Activated T-cell treated with anti-CD3 and anti-CD28 coated beads, Interleukin-2, amount 50 U/mL, for 48 hours (primary cell): ENCODE measurements around the gene WDFY4.

Experiments used
- DNase-seq, 2 experiments: peaks; one replicate each; pipeline ENCODE4 v3.0.0-alpha.2; 2020

The WDFY4 gene

DNA sequence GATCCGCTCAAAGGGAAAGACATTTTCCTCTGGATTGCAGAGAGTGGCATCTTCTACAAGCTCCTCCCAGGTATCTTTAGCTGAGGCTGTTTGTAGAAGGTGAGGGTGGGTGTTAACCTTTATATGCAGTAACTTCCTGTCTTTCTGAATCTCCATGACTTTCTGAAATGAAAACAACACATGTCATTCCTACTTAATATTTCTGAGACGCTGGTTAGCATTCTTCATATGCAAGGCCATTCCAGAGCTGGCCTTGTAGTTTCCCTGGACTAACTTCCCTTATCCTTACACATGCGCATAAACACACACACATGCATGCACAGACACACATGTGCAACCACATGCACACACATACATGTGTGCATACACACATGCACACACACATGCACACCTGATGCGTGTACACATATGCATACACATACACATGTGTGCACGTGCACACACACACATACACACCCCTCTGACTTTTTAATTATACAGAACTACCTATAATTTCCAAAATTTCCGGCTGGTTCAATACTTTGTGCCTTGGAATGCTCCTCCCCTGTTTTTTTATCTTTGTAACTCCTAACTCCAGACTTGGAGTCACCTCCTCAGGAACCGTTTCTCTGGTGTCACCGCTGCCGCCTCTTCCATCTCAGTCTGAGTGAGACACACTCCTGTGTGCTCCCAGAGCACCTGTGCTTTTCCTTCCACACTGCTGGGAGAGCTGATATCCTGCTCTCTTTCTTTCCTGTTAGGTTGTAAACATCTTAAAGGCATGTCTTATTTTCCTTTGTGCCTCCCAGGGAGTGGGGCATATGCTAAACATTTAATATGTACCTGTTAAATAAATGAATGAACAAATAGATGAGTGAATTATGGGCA is 199.7 kb downstream of the WDFY4 start:
- no peak for DNase-seq

DNA sequence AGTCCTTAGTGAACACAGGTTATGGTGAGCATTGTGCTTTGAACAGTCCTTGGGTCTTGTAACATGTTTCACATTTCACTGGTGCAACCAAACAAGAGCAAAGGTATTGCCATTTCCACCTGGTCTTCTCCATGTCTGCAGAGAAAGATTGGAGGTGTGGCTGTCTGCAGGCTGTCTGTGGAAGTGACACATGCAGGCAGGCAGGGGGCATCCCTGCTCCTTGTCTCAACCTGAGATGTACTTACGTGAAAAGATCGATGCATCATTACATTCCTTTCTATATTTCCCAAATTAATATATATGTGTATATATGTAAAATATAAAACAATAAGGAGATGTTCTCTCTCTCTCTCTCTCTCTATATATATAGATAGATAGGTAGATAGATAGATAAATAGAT is 200.7 kb downstream of the WDFY4 start:
- DNase-seq: no peak

DNA sequence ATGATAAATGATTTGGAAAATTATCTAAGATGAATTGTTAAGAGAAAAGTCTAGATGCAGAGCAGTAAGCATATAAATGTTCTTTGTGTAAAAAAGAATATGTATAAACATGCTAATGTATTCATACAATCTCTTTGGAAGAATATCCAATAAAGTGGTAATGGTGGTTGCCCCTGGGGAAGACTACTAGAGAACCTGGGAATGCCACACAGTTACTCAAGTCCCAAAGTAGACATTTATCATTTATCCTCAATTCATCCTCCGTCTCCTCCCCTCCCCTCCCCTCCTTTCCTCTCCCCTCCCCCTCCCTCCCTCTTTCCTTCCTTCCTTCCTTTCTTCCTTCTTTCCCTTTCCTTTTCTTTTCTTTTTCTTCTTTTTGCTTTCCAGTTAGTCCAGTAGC is 203.3 kb downstream of the WDFY4 start:
- no peak for DNase-seq

DNA sequence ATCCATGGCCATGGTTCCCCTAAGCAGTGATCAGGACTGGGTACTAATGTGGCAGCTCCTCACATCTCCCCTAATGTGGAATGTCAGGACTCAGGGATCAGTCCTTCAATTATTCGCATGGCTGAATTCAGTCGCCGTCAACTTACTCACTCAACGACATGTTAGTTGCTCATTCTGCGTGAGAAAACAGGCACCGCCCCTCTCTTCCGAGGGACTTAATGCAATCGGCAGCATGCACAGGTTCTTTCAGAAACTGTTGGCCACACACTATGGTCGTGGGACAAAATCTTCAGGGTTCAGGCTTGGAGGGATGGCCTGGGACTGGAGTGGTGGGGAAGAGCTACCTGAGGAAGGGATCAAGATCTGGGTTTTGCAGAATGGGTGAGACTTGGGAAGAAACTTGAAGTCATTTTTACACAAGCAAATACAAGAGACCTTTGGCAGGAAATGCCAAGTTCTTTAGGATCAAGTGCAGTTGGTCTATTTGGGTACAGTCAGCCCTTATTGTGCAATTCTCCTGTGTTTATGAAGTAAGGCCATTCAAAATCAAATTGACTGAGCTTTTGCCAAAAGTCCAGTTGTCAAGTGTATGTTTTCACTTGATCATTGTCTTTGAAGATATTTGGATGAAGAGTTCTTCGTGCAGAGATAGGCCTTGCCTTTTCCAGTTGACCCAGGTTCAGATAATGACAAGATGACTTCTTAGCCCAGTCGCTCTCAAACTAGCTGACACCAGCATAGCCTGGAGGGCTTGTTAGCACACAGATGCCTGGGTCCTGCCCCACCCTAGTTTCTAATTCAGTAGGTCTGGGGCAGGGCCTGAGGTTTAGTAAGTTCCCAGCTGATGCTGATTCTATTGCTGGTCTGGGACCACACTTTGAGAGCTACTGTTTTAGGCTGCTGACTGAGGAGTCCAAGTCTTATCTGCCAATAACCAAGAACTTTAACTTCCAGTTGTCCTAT is 206.5 kb downstream of the WDFY4 start:
- DNase-seq: no peak

DNA sequence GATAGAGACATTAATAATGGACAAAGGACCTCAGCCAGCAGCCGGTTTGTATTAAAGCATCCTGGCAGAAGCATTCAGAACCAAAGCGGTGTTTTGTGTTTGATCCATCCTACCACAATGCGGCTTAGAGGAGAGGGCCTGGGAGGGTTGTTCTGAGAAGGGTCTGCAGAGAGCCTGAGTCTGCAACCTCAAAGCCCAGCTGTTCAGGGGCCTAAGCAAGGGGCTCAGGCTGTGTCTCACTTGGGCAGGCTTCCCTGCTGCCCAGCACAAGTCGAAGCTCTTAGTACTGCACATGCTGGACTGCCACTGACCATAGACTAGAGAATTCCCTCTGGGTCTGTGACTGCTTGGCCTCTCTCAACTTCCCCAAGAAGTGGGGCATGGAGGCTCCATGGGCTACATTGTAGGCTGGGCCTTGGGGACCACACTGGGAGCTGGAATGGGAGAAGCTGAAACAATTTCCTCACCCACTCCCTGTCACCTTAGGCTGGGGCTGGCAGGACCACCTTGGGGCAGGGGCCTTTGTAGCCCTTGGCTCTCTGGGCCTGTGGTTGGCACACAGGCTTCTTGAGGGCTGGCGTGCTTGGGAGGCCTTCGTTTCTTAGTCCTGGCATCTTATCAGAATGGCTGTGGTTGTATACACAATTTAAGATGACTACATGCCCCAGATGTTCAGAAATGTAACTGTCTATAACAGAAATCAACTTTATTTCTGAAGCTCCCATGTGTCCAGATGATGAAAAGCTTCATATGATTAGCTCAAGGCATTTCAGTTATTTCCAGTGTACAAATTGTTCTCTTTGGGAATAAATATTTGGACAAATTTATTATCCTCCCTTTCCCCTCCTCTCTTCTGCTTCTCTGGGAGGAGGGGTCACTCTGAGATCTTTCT is 210.5 kb downstream of the WDFY4 start:
- DNase-seq: no peak

DNA sequence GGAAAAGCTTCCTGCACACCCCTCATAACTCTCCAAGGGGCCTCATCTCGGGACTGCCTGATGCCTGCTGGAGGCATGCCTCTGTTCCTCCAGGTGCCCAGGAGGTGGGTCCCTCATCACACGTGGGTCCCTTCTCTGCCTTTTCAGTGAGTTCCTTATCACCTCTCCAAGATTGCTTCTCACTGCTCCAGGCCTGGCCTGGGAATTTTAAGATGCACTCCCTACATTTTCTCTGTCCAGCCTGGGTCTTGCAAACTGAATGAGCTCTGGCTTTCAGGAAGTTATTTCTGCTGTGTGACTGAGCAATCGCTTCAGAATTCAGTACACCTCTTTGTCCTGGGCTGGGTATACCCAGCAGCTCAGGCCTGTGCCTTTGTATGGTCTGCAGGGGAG is 211.1 kb downstream of the WDFY4 start:
- DNase-seq: no peak

DNA sequence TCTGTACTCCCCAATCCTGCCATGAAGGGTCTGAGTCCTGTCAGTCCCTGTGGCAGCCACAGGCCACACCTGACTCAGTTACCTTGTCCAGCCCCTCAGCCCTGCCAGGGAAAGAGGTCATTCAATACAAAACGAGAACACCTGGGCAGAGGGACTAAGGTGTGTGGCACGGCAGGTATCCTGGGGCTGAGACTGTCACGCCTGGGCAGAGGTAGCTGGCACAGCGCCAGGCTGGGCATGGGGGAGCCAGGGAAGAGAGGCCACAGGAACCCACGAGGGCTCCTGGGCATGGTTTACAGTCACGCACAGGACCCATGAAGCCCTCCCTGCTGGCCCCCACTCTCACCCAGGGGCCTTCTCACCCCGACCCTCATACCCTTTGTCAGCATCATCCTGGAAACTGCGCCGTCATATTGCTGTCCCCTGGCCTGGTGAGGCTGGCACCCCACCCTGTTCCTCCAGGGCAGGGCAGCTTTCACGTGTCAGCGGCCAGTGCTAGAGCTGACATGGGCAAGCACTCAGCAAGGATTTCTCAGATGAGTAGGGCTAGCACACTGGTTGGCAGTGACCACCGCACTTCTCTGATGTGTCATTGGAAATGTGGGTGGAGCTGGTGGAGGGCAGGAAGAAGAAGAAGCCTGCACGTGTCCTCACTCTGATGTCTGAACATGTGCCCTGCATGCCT is 212.2 kb downstream of the WDFY4 start:
- no peak for DNase-seq

DNA sequence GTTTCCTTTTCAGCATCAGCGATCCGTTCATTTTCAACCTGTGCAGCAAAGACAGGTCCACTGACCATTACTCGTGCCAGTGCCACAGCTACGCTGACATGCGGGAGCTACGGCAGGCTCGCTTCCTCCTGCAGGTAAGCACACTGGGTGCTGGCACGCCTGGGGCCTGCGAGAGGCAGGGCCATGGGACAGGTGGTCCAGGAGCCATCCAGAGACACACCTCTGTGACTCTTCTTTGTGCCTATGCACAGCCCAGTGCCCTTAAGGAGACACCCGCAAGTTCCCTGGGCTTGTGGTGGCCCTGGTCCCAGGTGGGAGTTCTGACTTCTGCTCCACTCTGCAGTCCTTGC is 212.7 kb downstream of the WDFY4 start:
- DNase-seq: no peak

DNA sequence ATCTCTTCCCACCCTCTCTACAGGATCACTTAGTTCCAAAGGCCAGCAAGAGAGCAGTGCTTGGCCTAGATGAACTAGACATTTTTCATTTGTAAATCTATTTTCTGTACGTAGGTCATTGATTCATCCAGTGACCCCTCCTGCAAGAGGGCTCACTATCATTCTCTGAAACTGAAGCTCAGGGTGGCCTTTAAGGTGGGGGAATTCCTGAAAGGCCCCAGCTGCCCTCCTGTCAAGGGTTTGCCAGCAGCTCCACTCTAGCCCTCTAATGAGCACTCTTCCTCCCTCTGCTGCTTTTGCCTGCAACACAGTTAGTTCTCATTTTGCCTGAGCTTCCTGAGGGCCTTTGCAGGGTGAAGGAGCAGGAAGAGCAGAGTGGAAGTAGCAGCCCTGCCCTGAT is 213.8 kb downstream of the WDFY4 start:
- no peak for DNase-seq

DNA sequence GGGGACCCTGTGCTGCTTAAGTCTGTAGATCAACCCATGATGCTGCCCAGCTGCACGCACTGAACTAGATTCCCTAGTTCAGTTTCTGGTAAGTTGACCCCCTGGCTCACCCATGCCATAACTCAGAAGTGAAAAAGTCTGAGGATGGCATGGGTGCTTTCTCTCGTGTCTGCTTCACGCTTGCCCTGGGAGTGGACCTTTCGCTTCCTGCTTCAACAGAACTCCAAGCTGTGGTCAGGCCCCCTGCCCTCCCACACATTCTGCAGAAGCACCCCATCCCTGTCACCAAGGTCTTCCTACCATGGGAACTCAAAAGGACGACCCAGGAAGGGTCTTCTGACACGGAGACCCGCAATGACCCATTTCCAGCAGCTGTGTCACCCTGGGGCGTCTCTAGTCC is 215.1 kb downstream of the WDFY4 start:
- no peak for DNase-seq

DNA sequence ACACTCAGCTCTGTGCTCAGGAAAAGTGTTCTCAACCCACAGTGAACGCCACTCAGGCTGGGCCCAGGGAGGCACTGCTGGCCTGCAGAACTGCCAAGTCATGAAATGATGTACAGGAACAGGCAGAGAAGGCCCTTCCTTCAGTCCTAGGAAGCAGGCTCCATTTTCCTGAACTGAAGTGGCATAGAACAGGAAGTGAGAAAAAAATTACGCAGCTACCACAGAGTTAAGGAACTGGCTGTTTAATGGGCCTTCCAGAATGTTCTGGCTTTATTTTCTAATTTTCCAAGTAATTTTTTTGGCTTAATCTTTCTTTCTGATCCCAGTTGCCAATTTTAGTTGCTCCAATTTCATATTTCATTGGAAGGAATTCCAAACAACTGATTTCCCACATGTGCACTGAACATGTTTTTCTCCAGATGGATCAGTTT is 215.7 kb downstream of the WDFY4 start:
- DNase-seq: no peak

DNA sequence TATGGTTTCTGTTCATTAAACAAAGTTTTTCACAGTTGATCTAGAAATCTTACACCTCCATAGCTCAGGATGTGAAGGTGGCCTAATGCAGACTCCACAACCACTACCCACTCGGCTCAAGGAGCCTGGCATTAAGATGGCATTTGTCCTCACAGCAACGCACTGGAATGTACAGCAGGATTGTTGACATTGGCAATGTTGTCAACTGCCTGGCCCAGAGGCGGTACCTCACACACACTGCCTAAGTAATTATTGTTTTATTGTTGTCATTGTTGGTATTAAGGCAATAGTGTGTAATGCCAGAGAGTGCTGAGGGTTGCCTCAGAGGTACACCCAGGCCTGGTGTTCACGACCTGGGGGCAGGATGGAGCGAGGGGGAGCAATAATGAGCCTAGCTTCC is 216.6 kb downstream of the WDFY4 start:
- DNase-seq: no peak

DNA sequence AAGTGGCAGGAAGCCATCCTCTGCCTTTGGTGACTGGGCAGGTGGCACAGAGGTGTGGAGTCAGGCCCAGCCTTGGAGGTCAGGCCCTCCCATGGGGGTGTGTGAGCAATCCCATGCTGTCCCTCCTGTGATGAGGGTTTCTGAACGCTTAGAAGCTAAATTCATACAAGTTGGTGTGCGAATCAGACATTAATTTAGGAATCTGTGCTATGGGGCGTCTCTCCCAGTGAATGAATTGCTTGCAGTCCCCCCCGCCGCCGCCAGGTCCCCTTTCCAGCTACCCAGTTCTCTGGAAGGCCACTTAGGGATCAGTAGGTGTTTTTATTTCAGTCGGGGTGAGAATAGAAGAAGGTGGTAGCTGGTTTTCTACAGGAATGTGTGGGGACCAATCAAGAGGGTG is 217.4 kb downstream of the WDFY4 start:
- no peak for DNase-seq

DNA sequence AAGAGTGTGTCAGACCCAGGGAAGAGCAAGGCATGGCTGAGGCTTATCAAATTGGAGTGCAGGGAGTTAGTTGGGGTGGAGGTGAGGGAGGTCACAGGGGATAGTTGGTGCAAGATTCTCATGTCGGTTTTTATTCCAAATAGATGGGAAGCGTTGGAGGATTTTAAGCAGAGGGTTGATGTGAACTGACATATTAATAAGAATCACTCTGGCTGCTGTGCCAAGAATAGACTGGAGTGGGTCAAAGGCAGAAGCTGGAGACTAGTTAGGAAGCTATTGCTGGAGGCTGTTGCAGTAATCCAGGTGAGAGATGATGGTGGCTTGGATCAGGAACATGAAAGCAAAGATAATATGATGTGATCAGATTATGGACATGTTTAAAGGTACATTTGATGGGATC is 218.5 kb downstream of the WDFY4 start:
- DNase-seq: no peak

DNA sequence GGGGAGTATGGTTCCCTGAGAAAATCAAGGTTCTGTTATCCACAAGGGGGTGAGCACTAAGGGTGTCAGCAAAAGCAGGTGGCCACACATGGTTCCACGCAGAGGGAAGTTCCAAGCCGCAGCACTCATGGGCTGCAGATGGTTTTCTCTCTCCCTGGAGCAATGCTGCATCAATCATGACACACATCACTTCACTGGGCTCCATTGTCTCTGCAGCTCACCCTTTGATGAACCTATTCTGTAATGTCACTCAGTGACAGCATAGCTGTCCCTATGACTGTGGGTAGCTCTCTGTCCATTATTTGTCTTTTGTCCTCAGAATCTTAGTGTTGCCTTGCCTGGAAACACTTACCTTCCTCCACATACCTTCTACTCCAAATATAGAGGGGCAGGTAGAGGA is 220.2 kb downstream of the WDFY4 start:
- no peak for DNase-seq

DNA sequence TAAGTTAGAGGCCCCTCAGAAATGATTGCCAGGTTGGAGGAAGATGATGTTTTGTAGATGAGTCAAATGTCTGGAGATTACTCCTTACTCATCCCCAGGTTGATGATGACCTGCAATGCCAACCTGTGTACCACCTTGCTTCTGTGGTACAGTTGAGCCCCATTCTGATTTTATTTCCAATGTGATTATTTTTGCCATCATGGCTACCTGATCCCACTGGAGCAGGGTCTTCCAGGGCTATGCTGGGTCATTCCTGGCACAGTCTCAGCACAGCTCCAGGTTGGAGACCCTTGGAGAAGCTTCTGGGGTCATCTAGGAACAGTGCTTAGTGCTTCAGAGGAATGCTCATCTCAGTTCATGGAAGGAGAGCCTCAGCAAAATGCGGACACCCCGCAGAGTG is 220.6 kb downstream of the WDFY4 start:
- DNase-seq: no peak

DNA sequence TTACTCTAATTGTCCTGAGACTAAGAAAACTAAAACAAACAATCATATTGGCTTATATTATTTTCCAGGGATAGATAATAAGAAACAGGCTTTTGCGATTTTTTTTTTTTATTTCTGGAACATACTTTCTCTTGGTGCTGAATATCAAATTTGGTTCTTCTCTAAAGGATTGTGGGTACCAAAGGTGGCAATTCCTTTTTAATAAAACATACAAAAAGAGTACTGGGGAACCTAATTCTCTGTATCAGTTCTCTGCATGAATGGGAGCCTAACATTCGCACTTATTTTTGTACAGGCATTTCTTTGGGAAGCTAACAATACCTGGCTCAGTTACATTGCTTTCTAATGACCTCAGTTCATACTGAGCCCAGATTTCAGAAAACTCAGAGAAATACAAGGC is 222.2 kb downstream of the WDFY4 start:
- DNase-seq: no peak

DNA sequence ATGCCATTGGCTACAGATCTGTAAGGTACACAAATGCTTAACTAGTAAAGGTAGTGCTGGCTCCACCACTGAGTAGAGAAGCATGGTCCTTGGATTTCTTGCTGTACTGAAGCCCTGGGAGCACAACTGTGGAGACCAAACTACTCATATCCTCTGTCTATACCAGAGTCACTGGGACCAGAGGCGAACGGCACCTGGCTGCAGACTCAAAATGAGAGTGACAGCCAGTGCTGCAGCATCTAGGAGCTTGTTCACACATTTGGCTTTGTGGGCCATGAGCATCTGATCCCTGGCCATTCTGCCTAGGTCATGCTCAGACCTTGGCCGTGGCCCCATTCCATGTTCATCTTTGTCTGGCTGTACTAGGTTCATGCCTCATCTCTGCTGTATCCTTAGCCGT is 223.1 kb downstream of the WDFY4 start:
- no peak for DNase-seq

DNA sequence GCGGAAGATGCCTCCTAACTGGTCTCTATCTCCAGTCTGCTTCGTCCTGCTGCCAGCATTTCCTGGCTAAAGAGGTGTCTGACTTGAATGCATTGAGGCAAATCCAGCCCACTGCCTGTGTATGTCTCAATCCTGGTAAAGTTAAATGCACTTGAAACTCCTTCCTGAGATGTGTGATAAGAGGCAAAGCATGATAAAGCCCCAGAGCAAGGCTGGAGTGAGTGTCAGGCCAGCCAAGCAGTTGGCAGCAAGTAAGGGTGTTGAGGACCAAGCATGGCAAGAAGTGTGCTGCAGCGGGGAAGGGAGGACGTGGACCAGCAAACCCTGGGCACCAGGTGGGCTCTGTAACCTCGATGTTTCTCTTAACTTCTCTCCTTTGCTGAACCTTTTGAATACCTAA is 225.9 kb downstream of the WDFY4 start:
- DNase-seq: no peak

DNA sequence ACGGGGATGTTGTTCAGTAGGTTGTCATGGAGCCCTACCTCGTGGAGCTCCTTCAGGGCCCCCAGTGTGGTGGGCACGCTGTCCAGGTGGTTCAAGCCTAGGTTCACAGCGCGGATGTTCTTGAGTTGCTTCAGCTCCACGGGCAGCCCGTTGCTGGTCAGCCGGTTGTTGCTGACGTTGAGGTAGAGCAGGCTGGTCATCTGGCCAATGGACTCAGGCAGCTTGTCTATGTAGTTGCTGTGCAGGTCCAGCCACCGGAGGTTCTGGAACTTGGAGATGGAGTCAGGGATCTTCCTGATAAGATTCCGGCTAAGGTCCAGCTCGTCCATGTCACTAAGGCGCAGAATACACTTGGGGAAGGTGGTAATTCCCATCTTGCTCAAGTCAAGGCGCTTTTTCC is 229.0 kb downstream of the WDFY4 start:
- no peak for DNase-seq

DNA sequence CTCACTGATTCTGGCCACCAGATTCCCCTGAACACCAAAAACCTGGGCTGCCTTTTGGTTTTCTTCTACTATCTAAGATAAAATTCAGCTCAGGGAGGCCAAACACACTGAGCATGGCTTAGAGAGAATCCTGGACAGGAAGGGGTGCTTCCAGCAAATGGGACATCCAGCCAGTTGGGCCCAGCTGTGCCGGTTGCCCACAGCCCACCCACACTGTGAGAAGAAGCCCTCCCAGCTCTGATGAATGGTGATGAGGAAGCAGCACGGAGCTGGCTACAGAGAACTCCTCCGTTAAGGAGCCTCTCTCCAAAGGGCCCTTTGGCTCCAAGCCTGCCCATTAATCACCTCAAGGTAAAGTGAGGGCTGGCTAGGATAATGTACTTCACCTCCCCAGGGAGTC is 239.1 kb downstream of the WDFY4 start:
- DNase-seq: no peak

DNA sequence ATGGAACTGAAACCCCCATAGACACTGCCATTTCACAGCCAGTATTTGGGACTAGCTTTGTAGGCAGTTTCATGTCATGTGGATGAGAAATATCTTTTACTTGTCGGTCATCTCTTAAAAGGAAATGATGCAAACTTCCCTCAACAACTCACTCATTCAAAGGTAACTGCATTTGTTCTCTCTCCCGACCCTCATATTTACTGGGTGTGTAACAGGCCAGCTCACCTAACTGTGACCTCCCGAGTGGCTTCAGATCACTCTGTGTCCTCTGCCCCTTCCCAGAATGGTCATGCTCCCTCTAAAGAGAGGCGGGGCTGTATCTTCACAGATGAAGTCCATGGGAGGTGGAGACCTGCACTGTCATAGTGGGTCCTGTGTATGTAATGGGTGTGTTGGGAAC is 240.3 kb downstream of the WDFY4 start:
- DNase-seq: no peak

DNA sequence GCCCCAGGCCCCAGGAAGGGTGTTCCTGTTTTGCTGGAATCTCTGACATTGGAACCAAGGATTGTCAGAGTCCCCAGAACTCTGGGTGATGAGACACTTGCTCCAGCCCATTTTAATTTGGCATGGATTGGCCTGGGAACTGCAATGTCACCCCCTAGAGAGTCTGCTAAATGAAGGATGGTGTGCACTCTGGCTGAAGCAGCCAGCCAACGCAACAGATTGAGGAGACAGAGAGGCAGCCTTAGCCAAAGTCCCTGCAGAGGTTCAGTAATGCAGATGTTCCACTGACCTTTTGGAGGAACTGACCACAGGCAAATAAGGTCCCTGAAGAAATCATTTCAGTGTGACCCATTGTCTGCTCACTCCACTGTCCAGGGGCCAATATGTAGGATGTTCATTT is 241.6 kb downstream of the WDFY4 start:
- DNase-seq: no peak
